GM18867 (cell line): ENCODE data around the gene FGFR2.

Experiments used
- ATAC-seq: cut with Tn5 transposase; IDR thresholded peaks from one replicate; pipeline ENCODE4 v1.9.1; 2021; ENCODE audit warnings: mild to moderate bottlenecking, moderate library complexity; ENCODE audit not compliant: unreplicated experiment

FGFR2 gene

DNA sequence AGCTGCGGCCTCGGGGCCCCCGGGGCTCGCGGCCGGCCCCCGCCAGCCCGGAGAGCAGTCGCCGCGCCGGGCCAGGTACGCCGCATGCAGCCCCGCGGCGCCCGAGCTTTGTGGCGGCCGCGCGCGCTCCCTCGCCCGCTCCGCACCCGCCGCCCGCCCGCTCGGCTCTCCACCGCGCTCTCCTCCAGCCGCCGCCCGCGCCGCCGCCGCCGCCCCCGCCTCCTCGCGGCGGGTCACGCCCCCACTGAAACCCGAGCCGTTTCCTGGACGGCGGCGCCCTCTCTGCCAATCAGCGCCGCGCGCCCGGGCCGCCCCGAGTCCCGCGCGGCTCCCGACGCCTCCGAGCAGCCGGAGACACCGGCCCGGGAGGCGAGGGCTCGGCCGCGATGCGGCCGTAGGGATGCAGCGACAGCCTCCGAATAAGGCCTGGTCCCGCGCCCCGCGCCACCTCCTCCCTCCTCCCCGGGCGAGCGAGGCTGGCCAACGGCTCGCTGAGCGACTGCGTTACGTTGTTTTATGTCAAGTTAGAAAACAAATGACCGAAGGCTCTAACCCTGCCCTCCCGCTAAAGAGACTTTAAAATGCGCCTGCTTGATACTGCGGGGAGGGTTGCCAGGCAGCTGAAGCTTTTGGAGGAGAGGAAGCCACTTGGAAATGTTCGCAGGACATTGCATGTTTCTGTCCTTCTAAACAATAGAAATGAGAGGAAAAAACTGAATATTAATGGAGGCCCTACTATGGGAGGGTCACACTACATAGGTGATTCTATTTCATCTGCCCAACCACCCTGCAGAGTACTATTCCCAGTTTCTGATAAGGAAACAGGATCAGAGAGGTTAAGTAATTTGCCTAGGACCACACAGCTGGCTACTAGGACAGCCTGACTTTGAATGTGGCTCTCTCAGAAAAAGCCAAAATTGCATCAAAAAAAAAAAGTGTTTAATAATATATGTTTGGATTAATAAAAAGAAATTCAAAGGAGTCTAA, at the start of gene FGFR2:
FGFR2 (minus strand) TSS at position 182 of the 987 bp plus-strand sequence. CDS start 4,627 bp downstream, outside the sequence.
- no peak for ATAC-seq

- ATAC-seq, result no peak
Observed at GRCh38 chr10:121647401-121647800, 49.2 kb upstream of the FGFR2 start.

GRCh38 chr10:121645696-121646095, 47.5 kb upstream of the FGFR2 start:
- no peak for ATAC-seq

- ATAC-seq, result no peak
Observed at GRCh38 chr10:121644501-121644900, 46.3 kb upstream of the FGFR2 start.

- ATAC-seq, result no peak
Observed at GRCh38 chr10:121640266-121640665, 42.0 kb upstream of the FGFR2 start.

DNA sequence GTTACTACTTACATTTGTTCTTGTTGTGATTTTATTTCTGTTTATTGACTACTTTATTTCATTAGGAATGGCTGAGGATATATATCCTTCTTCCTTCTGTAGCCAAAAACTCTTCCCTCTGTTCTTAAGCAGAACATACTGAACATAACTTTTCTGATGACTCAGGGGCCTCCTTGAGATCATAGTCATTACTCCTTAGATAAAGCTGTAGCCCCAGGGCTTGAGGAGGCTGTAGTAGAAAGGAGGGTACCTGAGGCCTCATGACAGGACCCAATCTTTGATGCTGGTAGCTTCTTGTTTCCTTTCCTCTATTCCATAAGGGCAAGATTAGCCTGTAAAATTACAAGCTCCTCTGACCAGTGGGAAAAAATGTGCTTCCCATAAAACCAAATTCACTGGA, 41.2 kb upstream of the FGFR2 start:
- ATAC-seq, result no peak

DNA sequence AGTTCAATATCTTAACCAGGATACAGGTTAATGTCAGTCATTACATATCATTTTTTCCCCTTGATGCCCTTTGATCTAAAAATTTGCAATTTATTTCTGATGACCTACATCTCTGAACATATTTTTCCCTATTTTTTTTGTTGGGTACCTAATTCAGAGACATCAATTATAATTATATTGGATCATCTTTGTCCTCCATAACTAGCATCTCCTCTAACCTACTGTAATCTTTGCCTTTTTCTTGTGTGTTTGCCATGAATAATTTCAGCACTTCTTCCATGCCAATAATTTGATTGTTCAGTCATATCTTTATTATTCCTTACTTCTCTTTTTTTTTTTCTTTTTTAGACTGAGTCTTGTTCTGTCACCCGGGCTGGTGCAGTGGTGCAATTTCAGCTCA, 39.2 kb upstream of the FGFR2 start:
- no peak for ATAC-seq

- ATAC-seq, result no peak
Observed at GRCh38 chr10:121633056-121633455, 34.8 kb upstream of the FGFR2 start.

DNA sequence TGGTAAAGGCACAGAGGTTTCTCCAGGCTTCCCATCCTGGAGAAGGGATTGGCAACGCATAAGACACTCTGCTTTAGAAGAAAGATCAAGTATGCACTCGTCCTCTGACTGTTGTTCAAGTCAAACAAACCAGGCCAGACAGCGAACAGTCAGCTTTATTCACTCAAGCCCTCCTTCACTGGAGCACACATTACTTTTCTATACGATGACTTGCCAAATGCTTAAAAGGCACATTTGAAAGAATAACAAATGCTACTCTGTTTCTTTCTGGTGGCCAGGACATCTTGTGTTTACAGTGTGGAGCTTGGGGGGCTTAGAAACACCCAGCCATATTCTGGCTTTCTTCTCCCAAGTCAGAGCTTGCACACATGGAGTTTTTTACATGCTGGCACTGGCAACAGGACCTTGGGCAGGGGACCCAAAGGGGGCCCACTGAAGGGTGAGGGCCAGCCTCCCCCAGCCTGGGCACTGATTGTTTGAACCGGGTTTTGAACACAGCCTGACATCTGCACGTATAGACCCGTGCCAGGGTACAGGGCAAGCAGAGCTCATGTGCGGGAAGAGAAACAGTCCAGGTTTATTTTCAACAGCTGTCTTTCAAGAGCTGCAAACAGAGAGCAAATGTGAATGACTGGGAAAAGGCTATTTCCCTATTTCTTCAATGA, 33.3 kb upstream of the FGFR2 start:
- no peak for ATAC-seq

GRCh38 chr10:121628859-121629258, 30.6 kb upstream of the FGFR2 start:
- no peak for ATAC-seq

DNA sequence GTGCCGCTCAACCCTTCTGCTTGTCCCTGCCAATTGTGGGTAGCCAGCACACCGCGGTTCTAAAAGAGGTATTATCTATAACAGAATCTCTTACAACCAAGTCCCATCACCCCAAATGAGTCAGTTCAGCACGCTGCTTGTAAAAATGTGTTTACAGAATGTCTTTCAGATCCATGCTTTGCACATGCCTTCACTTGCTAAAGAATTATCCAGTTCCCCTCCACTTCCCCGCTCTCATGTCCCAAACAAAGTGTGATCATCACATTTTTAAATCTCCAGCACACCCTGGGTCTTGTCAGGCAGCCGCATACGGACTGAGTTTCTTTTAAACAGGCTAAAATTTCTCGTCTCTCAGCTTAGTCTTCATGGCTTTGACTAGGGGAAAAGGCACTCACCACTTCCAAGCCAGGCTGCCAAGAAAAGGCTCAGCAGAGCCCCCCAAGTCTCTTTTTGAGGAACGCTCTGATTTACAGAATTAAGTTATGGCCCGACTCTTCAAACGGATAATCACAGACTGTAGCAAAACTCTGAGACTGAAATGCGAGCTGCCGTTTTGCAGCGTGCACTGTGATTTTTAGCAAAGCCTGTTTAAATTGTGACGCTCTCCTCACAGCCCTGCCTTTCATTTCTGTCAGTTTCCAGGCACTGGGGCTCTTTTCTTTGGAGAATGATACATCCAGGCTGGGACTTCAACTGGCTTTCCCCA, 29.8 kb upstream of the FGFR2 start:
- ATAC-seq, result no peak

DNA sequence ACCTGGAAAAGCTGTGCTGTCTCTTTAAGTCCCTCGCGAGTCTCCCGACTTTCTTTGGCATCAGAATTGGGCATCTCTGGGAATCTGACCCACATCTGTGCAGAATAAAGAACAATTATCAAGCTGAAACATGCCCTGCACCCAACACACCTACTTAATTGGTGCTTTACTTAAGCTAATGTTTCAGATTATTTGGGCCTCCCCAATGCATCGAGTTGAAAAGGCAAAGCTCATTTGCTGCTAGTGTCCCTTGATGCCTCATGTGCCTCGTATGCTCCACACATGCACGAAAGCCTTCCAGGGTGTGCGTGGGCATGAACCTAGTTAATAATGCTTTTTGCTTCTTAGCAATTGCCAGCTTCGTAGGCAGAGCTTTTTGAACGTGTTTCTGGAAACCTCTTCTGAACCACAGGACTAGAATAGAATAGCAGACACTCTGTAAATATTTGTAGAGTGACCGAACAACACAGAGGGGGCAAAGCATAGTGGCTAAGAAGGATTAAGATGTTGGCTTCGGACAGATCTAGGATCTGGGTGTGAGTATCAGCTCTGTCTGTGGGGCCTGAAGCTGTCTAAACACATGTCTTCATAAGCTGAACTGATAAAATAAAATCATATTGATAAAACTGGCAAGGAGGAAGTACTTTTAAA, 26.7 kb upstream of the FGFR2 start:
- ATAC-seq, result no peak

DNA sequence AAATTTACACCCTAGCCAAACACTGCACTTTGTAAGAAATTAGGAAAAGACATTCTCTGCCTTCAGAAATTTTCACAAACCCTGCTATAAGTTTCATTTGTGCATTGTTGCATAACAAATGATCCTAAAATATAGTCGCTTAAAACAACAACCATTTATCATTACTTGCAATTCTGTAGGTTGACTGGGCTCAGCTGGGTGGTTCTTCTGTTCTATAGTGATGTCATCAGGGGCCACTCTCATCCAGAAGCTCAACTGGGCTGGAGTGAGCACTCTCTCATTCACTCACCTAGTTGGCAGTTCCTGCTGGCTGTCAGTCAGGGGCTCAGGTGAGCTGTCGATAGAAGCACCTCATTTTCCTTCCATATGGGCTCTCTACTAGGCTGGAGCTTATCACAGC, 20.7 kb upstream of the FGFR2 start:
- no peak for ATAC-seq

DNA sequence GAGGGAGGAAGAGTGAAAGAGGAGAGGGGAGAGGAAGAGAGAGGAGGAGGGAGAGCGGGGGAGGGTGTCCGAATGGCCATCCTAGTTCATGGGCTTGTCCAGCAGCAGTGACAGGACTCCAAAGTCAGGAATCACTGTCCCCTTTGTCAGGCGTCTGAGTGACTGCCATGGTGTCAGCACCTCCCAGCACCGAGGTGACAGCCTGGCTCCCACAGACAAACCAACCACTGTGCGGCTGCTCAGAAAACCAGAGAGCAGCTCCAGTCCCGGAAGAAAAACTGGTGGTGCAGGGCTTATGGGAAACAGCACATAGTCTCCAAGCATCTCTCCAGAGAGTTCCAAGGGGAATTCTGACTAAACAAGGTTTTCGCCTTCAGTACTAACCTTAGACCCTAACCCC, 18.9 kb upstream of the FGFR2 start:
- no peak for ATAC-seq

GRCh38 chr10:121616291-121616690, 18.0 kb upstream of the FGFR2 start:
- ATAC-seq, result no peak

DNA sequence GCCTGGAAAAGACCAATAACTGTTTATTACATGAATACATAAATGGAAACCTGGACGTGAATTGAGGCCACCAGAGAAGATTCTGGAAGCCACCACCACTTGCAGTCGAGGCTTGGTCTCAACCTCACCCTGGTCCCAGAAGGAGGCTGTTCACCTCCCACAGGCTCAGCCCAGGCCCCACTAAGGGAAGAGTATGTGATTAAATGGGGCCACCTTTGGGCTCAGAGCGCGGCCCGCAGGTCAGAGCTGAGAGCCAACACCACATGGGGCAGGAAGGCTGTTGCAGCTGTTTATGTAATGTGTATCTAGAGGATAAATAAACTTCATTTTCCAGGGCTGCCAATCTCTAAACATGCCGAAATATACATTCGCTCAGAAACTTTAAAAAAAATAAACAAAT, 17.6 kb upstream of the FGFR2 start:
- no peak for ATAC-seq

- ATAC-seq, result no peak
Observed at GRCh38 chr10:121615435-121615793, 17.2 kb upstream of the FGFR2 start.

GRCh38 chr10:121614613-121615434, 16.6 kb upstream of the FGFR2 start:
- no peak for ATAC-seq

DNA sequence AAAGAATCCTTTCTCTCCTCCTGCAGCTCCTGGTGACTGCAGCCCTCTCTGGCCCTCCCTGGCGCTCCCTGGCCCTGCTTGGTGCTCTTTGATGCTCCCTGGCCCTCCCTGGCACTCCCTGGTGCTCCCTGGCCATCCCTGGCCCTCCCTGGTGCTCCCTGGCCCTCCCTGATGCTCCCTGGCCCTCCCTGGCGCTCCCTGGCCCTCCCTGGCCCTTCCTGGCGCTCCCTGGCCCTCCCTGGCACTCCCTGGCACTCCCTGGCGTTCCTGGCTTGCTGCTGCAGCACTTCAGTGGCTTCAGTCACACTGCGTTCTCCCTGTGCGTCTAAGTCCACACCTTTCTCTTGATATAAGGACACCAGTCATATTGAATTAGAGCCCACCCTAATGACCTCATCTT, 15.2 kb upstream of the FGFR2 start:
- no peak for ATAC-seq
